HT1080 (cell line): ENCODE measurements around the gene DEPP1. TPM values are rescaled to one million over a fixed set of nuclear protein-coding genes. Genes with fewer than 3 reads are reported as not detected.

Experiments
- DNase-seq: peaks from one replicate; pipeline ENCODE4 v3.0.0-alpha.2; 2015; ENCODE audit warnings: low read depth
- total RNA-seq: library from RNA; depleted of rRNA; stranded (reverse); fragments of >200 nt; shearing (Covaris generic); gene quantifications from 2 replicates; pipeline ENCODE4 v1.2.3, GENCODE V29; 2014; rRNA removed

Gene DEPP1
- total RNA-seq, 1 experiment from 2014 or later, result 1.2 TPM

DNA sequence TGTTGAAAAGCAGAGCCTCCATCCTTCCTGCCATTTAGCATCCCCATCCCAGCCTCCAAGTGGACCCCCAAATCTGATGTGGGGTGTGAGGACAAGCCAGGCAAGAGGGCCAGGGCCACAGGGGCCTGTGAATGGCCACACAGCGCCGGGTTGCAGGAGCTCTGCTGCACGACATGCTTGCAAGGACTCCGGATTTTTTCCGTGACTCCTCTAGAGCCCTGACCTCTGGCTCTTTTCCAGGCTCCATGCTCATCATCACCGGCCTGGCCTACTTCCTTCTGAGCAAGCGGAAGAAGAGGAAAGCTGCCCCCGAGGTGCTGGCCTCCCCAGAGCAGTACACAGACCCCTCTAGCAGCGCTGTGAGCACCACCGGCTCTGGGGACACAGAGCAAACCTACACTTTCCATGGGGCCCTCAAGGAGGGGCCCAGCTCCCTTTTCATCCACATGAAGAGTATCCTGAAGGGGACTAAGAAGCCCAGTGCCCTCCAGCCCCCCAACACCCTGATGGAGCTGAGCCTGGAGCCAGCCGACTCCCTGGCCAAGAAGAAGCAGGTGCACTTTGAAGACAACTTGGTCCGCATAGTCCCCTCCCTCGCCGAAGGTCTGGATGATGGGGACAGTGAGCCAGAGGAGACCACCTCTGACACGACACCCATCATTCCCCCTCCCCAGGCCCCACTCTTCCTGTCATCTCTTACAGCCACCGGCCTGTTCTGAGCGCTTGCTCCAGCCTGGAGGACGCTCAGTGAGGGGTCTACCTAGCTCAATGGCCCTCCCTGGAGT is 44.0 kb downstream of the DEPP1 start:
- no peak for DNase-seq

DNA sequence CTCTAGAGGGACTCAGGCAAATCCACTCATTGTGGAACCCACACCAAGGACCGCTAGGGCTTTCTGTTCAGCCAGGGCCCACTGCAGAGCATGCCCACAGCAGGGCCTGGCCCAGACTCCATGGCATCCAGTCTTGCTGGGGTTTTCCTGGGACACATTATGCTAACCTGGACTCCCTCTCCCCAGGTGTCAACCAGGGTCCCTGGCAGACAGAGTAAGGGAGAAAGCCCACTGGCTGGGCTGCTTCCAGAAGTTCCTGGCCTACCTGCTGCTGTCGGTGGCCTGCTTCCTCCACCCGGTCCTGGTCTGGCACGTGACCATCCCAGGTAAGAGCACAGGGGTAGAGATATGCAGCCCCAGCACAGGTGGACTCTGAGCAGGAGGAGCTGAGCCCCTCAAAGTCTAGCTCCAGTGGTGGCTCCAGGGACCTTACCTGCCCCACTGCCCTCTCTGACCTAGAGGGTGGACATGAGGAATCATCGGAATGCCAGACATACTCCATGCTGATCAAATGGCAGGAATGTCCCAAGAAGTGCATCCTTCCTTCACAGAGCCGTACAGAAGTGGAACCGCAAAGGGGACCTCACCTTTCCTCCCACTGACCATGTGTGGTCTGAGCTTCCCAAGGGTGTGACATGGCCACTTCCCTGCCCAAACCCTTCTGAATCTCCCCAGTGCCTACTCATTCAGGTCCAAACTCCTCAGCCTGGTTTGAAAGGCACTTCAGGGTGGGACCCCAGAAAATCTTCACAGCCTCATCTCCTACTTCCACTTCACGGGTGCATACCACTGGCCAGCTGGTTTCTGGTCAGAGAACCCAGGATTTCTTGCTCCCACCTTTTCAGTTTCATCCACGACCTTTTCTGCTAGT is 44.9 kb downstream of the DEPP1 start:
- DNase-seq, result no peak

DNA sequence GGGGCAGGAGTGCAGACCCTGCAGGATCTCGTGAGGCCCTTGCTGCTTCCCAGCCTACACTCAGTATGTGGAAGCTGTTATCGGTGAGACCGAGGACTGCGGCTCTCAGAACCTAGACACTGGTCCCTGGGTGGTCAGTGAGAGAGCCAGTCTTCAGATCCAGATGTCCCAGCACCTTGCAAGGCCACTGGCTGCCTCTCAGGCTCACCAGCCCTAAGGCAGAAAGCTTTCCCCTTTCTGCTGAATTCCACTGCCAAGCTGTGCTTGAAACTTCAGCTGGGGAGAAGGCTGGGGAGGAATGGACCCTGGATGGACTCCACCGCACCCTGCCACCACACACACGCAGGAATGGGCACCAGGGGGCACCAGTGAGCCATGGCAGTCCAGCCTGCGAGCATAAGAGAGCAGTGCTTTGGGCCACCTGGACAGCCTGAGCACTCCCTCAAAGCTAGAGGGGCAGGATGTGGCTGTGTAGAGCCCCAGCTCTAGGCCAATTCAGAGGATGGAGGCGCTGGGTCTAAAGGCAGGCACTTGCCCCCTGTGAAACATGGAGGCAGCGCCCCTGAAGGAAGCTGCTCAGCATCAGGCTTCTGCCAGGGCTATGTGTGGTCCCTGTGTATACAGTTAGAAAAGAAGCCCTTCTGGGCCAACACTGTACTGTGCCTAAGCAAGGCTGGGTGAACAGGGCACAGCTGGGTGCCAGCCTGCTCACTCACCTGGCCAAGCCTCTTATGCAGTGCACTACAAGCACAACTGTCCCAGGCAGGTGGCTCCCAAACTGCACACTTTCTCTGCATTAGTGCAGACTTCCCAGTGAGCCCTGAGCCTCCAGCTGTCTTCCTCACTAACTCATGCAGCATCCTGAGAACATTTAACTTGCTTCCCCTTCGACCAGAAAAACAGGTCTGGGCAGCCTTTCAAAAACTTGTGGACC is 45.8 kb downstream of the DEPP1 start:
- DNase-seq, result peak; percentile 66

- DNase-seq, result no peak
Measured at GRCh38 chr10:44931621-44932516, 46.7 kb downstream of the DEPP1 start.

GRCh38 chr10:44930904-44931620 is 47.5 kb downstream of the DEPP1 start:
- DNase-seq, result no peak

GRCh38 chr10:44929356-44930255 is 49.0 kb downstream of the DEPP1 start:
- DNase-seq, result no peak

- no peak for DNase-seq
Measured at GRCh38 chr10:44928462-44928861, 50.1 kb downstream of the DEPP1 start.

- DNase-seq, result no peak
Measured at GRCh38 chr10:44927352-44927751, 51.3 kb downstream of the DEPP1 start.

- no peak for DNase-seq
Measured at GRCh38 chr10:44926751-44927351, 51.8 kb downstream of the DEPP1 start.

Other genes starting within 250 kb of the DEPP1 start
- not detected in 2 replicates for gene TMEM72, start 67.5 kb downstream of the DEPP1 start, total RNA-seq
- 6.6 and 7.8 TPM in 2 replicates for gene RASSF4, start 19.0 kb downstream of the DEPP1 start, total RNA-seq
- gene ZNF22, start 22.1 kb upstream of the DEPP1 start, total RNA-seq, result 14.6 and 16.3 TPM in 2 replicates